Measurements from ENCODE around the gene VAV3. TPM values are rescaled to one million over a fixed set of nuclear protein-coding genes. Genes with fewer than 3 reads are reported as not detected.

The VAV3 gene
- total RNA-seq, 2 experiments from 2014 or later = 2.3 to 8.3 TPM

DNA sequence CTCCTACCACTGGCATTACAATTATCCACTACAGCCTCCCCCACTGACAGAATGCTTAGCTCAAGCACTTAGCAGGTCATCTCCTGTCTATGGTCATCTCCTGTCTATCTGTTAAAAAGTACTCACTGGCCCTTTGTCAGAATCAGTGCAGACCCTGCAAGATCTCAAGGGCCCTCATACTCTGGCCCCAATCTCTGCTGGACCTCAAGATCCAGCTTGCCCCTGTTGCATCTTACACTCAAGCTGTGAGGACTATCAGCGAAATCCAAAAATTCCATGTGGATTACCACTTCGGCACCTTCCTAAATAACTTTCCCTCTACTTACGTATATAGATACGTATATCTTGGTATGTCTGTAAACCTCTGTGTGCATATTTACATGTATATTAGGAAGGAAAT, 101.6 kb downstream of the VAV3 start:
- H3K4me3 ChIP-seq (ENCODE audit: low read depth, low read length, poor library complexity, severe bottlenecking) = no peak overlapping the region
- peaks cover 7% of the 10 kb centered on the region for H3K36me3 ChIP-seq (ENCODE audit: insufficient read depth, low read length)
- H3K9me3 ChIP-seq (ENCODE audit: low read length) = peaks cover 36% of the 10 kb centered on the region
- peaks cover 43% of the 10 kb centered on the region for H3K4me1 ChIP-seq (ENCODE audit: insufficient read depth, low read length, poor library complexity, severe bottlenecking)
- H2AFZ ChIP-seq (ENCODE audit: low read length) = no peak overlapping the region
- no peak overlapping the region for H3K4me2 ChIP-seq (ENCODE audit: low read length)
- BruUV-seq (replicated peaks) = no TSS peak
- no peak for DNase-seq (ENCODE audit: low spot score)
- no peak overlapping the region for H3K27ac ChIP-seq (ENCODE audit: low read depth, low read length, poor library complexity, severe bottlenecking)
- POLR2A ChIA-PET = interaction anchor here (0.7 to 2.1 kb wide), 11 partner anchors 9 to 101 kb away, joined by 3 to 10 read pairs (median 3); no protein-coding TSS in a partner anchor
- CTCF ChIA-PET (ENCODE audit: unreplicated experiment) = interaction anchor here (0.7 to 0.8 kb wide), 2 partner anchors 10 to 68 kb away, joined by 3 read pairs; no protein-coding TSS in a partner anchor
- no peaks in the 10 kb centered on the region for H4K20me1 ChIP-seq (ENCODE audit: insufficient read depth, low read length)
- no peaks in the 10 kb centered on the region for H3K79me2 ChIP-seq (ENCODE audit: insufficient read depth, low read depth, low read length)
- intact Hi-C loops (cut with micrococcal nuclease; ENCODE audit: unreplicated experiment) = no loop called here
- no peak for TF ChIP-seq EZH2phosphoT487 (IDR thresholded peaks at IDR 0.05; ENCODE audit: borderline replicate concordance, low read depth, low read length)
- TF ChIP-seq, protein P1, sequence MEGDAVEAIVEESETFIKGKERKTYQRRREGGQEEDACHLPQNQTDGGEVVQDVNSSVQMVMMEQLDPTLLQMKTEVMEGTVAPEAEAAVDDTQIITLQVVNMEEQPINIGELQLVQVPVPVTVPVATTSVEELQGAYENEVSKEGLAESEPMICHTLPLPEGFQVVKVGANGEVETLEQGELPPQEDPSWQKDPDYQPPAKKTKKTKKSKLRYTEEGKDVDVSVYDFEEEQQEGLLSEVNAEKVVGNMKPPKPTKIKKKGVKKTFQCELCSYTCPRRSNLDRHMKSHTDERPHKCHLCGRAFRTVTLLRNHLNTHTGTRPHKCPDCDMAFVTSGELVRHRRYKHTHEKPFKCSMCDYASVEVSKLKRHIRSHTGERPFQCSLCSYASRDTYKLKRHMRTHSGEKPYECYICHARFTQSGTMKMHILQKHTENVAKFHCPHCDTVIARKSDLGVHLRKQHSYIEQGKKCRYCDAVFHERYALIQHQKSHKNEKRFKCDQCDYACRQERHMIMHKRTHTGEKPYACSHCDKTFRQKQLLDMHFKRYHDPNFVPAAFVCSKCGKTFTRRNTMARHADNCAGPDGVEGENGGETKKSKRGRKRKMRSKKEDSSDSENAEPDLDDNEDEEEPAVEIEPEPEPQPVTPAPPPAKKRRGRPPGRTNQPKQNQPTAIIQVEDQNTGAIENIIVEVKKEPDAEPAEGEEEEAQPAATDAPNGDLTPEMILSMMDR (conservative IDR thresholded peaks at IDR 0.05; ENCODE audit: low read length) = no peak
- H3K9me2 ChIP-seq (ENCODE audit: insufficient read depth, low read length) = no peaks in the 10 kb centered on the region

DNA sequence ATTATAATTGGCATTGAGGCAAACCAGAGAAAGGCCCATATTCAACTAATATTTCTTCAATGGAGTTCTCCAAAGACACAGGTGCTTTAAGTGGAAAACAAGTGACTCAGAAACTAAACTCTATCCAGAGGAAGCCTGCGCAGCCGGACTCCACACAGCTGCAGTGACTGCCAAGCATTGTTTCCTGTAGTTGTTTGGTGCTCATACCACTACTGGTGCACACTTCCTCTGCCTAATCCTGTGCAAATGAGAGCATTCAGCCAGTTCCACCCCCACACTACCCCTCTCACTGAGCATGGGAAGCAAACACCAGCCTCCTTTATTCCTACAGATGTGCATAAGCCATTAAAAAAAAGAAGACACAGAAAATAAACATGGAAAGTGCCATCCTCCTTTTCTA, 102.9 kb downstream of the VAV3 start:
- Histone ChIP-seq H3K36me3 (ENCODE audit: insufficient read depth, low read length) (peaks cover 7% of the 10 kb centered on the region), H3K9me3 (ENCODE audit: low read length) (peaks cover 36% of the 10 kb centered on the region), H3K4me3 (ENCODE audit: low read depth, low read length, poor library complexity, severe bottlenecking) (peak overlapping the region; percentile 4), H3K4me1 (ENCODE audit: insufficient read depth, low read length, poor library complexity, severe bottlenecking) (peaks cover 43% of the 10 kb centered on the region), H2AFZ (ENCODE audit: low read length) (peak overlapping the region; percentile 2; the same call in 1 of the 2 replicates), H3K4me2 (ENCODE audit: low read length) (peak overlapping the region; percentile 39), H4K20me1 (ENCODE audit: insufficient read depth, low read length) (no peaks in the 10 kb centered on the region), H3K27ac (ENCODE audit: low read depth, low read length, poor library complexity, severe bottlenecking) (peak overlapping the region; percentile 51), H3K9me2 (ENCODE audit: insufficient read depth, low read length) (no peaks in the 10 kb centered on the region), H3K79me2 (ENCODE audit: insufficient read depth, low read depth, low read length) (no peaks in the 10 kb centered on the region)
- no TSS peak for BruUV-seq (replicated peaks)
- POLR2A ChIA-PET = interaction anchor here (2.1 kb wide), 1 partner anchor 10 kb away, joined by 10 read pairs; no protein-coding TSS in a partner anchor
- CTCF ChIA-PET (ENCODE audit: unreplicated experiment) = no interaction called here
- TF ChIP-seq, protein P1 (conservative IDR thresholded peaks at IDR 0.05; ENCODE audit: low read length) = no peak
- DNase-seq (ENCODE audit: low spot score) = peak; percentile 79
- intact Hi-C loops (cut with micrococcal nuclease; ENCODE audit: unreplicated experiment) = no loop called here

DNA sequence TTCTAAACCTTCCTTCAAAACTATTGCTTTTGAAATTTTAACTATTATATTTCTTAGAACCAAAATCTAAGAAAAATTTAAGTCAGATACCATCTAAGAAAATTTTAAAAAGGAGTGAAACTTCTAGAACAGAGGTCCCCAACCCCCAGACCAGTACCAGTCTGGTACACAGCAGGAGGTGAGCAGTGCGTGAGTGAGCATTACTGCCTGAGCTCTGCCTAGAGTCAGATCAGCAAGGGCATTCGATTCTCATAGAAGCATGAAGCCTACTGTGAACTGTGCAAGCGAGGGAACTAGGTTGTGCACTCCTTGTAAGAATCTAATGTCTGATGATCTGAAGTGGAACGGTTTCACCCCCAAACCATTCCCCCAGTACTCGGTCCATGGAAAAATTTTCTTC, 106.7 kb downstream of the VAV3 start:
- H4K20me1 ChIP-seq (ENCODE audit: insufficient read depth, low read length) = no peaks in the 10 kb centered on the region
- DNase-seq (ENCODE audit: low spot score) = no peak
- TF ChIP-seq EZH2phosphoT487 (IDR thresholded peaks at IDR 0.05; ENCODE audit: borderline replicate concordance, low read depth, low read length) = no peak
- TF ChIP-seq, protein P1 (conservative IDR thresholded peaks at IDR 0.05; ENCODE audit: low read length) = no peak
- no peaks in the 10 kb centered on the region for H3K79me2 ChIP-seq (ENCODE audit: insufficient read depth, low read depth, low read length)
- no peaks in the 10 kb centered on the region for H3K9me2 ChIP-seq (ENCODE audit: insufficient read depth, low read length)
- H3K36me3 ChIP-seq (ENCODE audit: insufficient read depth, low read length) = peaks cover 7% of the 10 kb centered on the region
- no TSS peak for BruUV-seq (replicated peaks)
- H3K27ac ChIP-seq (ENCODE audit: low read depth, low read length, poor library complexity, severe bottlenecking) = no peak overlapping the region
- peaks cover 20% of the 10 kb centered on the region for H3K4me1 ChIP-seq (ENCODE audit: insufficient read depth, low read length, poor library complexity, severe bottlenecking)
- intact Hi-C loops (cut with micrococcal nuclease; ENCODE audit: unreplicated experiment) = no loop called here
- no peak overlapping the region for H3K4me2 ChIP-seq (ENCODE audit: low read length)
- H3K9me3 ChIP-seq (ENCODE audit: low read length) = peaks cover 28% of the 10 kb centered on the region
- ChIA-PET CTCF (ENCODE audit: unreplicated experiment) (no interaction called here), POLR2A (interaction anchor here (1.4 kb wide), 1 partner anchor 14 kb away, joined by 4 read pairs; no protein-coding TSS in a partner anchor)
- H3K4me3 ChIP-seq (ENCODE audit: low read depth, low read length, poor library complexity, severe bottlenecking) = no peak overlapping the region
- H2AFZ ChIP-seq (ENCODE audit: low read length) = no peak overlapping the region

Measured in OCI-LY7 (cell line).